ENCODE data around the gene GNAS-AS1. TPM values are rescaled to one million over a fixed set of nuclear protein-coding genes. Genes with fewer than 3 reads are reported as not detected.

GNAS-AS1 gene
- total and polyA plus RNA-seq, 12 donors: 0.09 to 1.00 (median 0.24) TPM; not detected in 5

GRCh38 chr20:58845706-58846105, 5.0 kb downstream of the GNAS-AS1 start:
- WGBS, 4 donors: 73 to 77% (median 76%) methylated on average over 3 of the region's 3 CpGs
- Histone ChIP-seq H3K4me1 (replicated peaks in 1 of 2) (no peaks in the 10 kb centered on the region), H3K27me3 (no peaks in the 10 kb centered on the region), H3K4me3 (no peak overlapping the region), H3K36me3 (replicated peaks in 1 of 2) (no peaks in the 10 kb centered on the region), H3K27ac (no peak overlapping the region), H3K9me3 (replicated peaks in 1 of 3) (no peaks in the 10 kb centered on the region)
- DNase-seq: no peak
- intact Hi-C loops (cut with DNase I): loop anchor here in 1 of 2 donors (10.0 kb wide), 1 partner anchor 611 kb away; no protein-coding TSS in a partner anchor
- TF ChIP-seq CTCF (IDR thresholded peaks at IDR 0.05): no peak
- TF ChIP-seq POLR2A (IDR thresholded peaks at IDR 0.05): no peak

- H3K9me3 ChIP-seq (replicated peaks in 1 of 3): no peaks in the 10 kb centered on the region
- intact Hi-C loops (cut with DNase I): loop anchor here in 1 of 2 donors (10.0 kb wide), 1 partner anchor 608 kb away; no protein-coding TSS in a partner anchor
- no peak overlapping the region for H3K4me3 ChIP-seq
- TF ChIP-seq POLR2A (IDR thresholded peaks at IDR 0.05) (no peak), CTCF (IDR thresholded peaks at IDR 0.05) (no peak)
- H3K4me1 ChIP-seq (replicated peaks in 1 of 2): no peaks in the 10 kb centered on the region
- no peak overlapping the region for H3K27ac ChIP-seq
- DNase-seq: no peak
- no peaks in the 10 kb centered on the region for H3K27me3 ChIP-seq
- WGBS, 4 donors: 47 to 59% (median 57%) methylated on average over 6 of the region's 6 CpGs
- no peaks in the 10 kb centered on the region for H3K36me3 ChIP-seq (replicated peaks in 1 of 2)
Observed at GRCh38 chr20:58843128-58843556, 7.6 kb downstream of the GNAS-AS1 start.

GRCh38 chr20:58842276-58842675, 8.4 kb downstream of the GNAS-AS1 start:
- no peak overlapping the region for H3K4me3 ChIP-seq
- H3K27me3 ChIP-seq: no peaks in the 10 kb centered on the region
- H3K36me3 ChIP-seq (replicated peaks in 1 of 2): no peaks in the 10 kb centered on the region
- intact Hi-C loops (cut with DNase I): loop anchor here in 1 of 2 donors (10.0 kb wide), 1 partner anchor 607 kb away; no protein-coding TSS in a partner anchor
- TF ChIP-seq CTCF (IDR thresholded peaks at IDR 0.05) (no peak), POLR2A (IDR thresholded peaks at IDR 0.05) (no peak)
- H3K9me3 ChIP-seq (replicated peaks in 1 of 3): no peaks in the 10 kb centered on the region
- no peak for DNase-seq
- no peak overlapping the region for H3K27ac ChIP-seq
- H3K4me1 ChIP-seq (replicated peaks in 1 of 2): no peaks in the 10 kb centered on the region
- 51 to 63% (median 57%) methylated on average over 20 of the region's 20 CpGs for WGBS, 4 donors

GRCh38 chr20:58841539-58842264, 9.0 kb downstream of the GNAS-AS1 start:
- no peak for TF ChIP-seq CTCF (IDR thresholded peaks at IDR 0.05)
- TF ChIP-seq POLR2A (IDR thresholded peaks at IDR 0.05): no peak
- Histone ChIP-seq H3K27ac (peak overlapping the region in 1 of 5 donors; percentile 44), H3K36me3 (replicated peaks in 1 of 2) (no peaks in the 10 kb centered on the region), H3K4me1 (replicated peaks in 1 of 2) (no peaks in the 10 kb centered on the region), H3K9me3 (replicated peaks in 1 of 3) (no peaks in the 10 kb centered on the region), H3K27me3 (no peaks in the 10 kb centered on the region), H3K4me3 (no peak overlapping the region)
- intact Hi-C loops (cut with DNase I): loop anchor here in 1 of 2 donors (10.0 kb wide), 1 partner anchor 607 kb away; no protein-coding TSS in a partner anchor
- WGBS, 4 donors: 47 to 74% (median 61%) methylated on average over 39 to 58 of the region's 58 CpGs
- no peak for DNase-seq

All from adrenal gland (tissue), 12 donors.